ENCODE data around the gene HECW1. TPM values are rescaled to one million over a fixed set of nuclear protein-coding genes. Genes with fewer than 3 reads are reported as not detected.
"Not testable (repeated sequence)": the region's sequence is repeated elsewhere in the genome, so short reads cannot be mapped to it uniquely, and the experiment has no call there.

The HECW1 gene
- polyA plus RNA-seq, 3 donors: 6.6 to 7.0 (median 6.7) TPM

DNA sequence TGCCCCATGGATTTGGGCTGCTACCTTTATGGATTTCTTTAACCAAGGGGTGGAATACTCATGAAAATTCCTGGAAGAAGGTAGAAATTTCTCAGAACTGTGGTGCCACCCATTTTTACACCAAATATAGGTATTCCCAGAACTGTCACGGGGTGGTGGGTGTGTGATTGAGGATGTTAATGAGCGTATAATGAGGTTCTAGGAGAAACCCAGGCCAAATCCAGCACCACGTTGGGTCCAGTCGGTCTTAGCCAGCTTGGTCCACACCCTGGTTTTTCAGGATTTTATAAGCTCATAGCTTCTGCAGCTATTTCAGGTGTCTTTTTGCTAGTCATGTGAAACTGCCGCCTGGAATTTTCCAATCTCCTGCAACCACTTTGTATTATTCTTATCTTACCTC lies 83.3 kb downstream of the HECW1 start:
- no peak for DNase-seq (ENCODE audit: extremely low read depth in 1 of 11, low read depth in 9 of 11, low spot score in 4 of 11)

DNA sequence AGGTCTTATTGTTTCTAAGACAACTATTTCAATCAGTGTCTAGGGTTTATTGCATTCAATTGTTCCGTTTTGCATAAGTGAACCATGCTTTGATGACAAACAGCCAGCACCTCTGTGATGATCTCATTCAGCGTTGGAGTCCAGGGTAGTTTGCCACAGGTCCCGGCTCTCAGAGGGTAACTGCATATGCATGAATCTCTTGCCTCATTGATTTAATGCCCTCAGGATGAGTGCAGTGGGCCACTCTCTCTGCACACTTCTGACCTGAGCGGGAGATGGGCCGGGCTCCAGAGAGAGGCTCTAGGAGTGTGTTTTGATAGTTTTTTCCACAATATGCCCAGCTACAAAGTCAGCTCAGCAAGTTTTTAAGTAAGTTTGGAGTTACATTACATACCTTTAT lies 83.9 kb downstream of the HECW1 start:
- DNase-seq (ENCODE audit: extremely low read depth in 1 of 11, low read depth in 9 of 11, low spot score in 4 of 11): peak in 7 of 11 donors; percentile 18 to 65 (median 34)

DNA sequence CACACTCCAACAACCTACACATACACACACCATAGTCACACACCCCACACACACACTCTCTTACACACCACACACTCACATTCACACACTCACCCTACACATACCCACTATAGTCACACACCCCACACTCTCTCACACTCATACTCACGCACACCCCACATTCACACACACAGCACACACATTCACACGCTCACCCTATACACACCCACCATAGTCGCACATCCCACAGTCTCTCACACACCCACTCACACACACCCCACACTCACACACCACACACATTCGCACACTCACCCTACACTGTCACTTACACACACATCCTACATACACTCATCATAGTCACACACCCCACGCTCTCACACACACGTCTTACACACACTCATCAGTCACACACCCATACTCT lies 85.6 kb downstream of the HECW1 start:
- no peak for DNase-seq (ENCODE audit: extremely low read depth in 1 of 11, low read depth in 9 of 11, low spot score in 4 of 11)

DNA sequence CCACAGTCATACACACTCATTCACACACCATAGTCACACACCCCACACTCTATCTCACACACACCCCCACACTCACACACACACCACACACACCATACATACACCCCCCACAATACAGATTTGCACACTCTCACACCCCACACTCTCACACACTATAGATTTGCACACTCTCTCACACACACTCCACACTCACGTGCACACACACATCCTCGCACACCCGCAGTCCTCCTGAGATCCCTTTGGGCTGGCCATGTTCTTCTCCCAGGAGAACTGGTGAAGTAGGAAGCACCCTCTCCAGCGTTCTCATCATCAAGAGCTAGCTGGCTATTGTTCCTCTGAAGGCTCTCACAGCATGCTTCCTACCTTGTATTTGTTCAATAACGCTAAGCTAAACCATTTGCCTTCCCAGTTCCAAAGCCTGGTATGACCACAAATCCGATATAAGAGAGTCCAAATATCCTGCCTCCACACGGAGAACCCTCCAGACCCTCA lies 86.2 kb downstream of the HECW1 start:
- DNase-seq (ENCODE audit: extremely low read depth in 1 of 11, low read depth in 9 of 11, low spot score in 4 of 11): no peak

DNA sequence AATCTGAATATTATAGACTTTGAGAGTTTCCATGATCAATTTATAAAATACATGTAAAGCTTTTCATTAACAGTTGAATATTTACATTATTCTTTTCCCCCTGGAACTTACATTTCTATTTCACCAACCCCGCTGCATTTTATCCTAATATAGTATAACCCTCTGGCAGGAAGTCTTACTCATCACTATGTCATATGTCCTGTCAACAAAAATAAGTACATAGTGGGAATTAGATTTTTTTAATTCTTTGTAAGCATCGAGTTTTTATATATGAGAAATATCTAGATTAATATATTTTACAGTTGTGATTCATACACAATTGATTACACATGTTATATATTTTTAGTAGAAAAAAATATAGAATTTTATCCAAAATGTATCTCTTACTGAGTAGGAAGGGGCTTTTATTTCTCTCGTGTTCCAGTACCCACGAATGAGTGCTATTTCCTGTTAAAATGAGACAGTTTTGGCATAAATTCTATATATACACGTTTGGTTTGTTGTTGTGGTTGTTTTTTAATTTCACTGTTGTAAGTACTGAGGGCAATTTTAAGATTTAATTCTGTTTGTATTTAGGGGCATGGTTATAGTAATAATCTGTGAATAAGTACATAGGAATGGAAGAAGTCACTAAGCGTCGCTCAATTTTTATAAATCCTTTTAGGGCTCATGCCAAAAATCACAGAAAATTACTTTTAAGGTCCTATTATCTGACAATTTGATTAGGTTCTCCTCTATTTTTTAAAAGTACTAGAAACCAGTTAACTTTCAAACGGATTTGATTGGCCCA lies 87.1 kb downstream of the HECW1 start:
- no peak for DNase-seq (ENCODE audit: extremely low read depth in 1 of 11, low read depth in 9 of 11, low spot score in 4 of 11)

DNA sequence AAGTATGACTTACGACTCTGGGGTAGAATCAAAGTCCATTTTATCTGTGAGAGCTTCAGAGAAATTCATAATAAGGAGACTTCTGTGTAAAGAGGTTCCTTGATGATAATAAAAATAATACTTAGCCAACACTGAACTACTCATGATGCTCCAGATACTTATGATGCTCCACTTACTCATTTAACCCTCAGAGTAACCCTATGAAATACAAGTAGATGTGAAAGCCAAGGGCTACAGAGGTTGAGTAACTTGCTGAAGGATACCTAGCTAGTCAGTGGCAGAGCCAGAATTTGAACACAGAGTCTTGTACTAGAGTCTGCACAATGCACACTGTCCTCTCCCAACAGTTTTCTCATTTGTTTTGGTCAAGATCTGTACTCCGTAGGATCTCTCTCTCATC lies 89.5 kb downstream of the HECW1 start:
- DNase-seq (ENCODE audit: extremely low read depth in 1 of 11, low read depth in 9 of 11, low spot score in 4 of 11): no peak

DNA sequence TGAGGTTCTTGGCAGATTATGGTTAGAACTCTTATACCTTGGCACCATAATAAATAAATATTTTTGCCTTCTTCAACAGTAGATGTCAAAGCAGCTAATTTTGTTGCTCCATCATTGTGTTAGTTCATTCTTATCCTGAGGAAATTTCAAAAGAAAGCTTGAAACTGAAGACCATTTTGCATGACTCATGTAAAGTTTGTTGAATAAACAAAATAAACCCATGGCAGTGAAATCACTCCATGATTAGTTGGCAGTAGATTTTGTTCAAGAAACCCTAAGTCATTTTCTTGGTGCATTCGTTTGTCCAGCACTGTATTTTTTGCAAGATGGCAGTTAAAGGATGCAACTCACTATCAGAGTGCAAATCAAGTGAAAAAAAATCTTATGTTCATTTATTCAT lies 91.6 kb downstream of the HECW1 start:
- DNase-seq (ENCODE audit: extremely low read depth in 1 of 11, low read depth in 9 of 11, low spot score in 4 of 11): no peak

DNA sequence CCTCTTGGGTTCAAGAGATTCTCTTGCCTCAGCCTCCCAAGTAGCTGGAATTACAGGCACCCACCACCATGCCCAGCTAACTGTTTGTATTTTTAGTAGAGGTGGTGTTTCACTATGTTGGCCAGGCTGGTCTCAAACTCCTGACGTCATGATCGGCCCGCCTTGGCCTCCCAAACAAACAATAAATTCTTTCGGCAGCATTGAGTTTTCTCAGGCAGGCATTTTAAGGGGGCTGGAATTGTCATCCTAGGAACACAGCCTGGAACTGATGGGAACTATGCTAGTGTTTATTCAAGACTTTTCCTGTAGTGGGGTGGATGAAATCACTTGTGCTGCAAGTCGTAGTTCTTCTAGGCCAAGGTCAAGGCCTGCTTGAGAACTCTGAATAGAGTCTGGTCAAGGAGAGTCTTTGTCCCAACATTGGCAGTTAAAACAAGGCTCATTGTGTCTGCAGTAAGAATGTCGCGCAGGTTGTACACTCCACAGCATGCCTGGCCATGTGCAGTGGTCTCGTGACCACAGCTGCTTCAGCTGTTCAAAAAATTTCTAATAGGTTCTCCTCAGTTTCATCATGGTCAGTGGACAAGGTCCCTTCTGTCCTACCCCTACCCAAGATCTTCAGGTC lies 92.8 kb downstream of the HECW1 start:
- no peak for DNase-seq (ENCODE audit: extremely low read depth in 1 of 11, low read depth in 9 of 11, low spot score in 4 of 11)

DNA sequence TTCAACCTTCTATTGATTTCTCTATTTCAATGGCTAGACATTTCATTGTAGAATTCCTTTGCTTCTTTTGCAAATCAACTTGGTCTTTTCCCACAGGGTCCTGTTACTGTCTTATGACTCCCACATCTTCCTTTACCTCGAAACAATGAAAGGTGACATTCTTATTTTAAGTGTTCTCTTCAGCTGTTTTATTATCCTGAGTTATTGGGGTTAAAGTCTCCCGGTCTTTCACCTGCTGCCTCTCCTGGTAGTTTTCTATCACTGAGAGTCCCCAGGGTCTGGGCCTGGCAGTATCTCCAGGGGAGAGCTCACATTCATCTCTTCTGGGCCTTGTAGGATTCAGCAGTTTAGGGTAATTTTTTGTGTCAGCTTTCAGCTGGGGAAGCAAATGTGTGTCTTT lies 95.8 kb downstream of the HECW1 start:
- no peak for DNase-seq (ENCODE audit: extremely low read depth in 1 of 11, low read depth in 9 of 11, low spot score in 4 of 11)

DNA sequence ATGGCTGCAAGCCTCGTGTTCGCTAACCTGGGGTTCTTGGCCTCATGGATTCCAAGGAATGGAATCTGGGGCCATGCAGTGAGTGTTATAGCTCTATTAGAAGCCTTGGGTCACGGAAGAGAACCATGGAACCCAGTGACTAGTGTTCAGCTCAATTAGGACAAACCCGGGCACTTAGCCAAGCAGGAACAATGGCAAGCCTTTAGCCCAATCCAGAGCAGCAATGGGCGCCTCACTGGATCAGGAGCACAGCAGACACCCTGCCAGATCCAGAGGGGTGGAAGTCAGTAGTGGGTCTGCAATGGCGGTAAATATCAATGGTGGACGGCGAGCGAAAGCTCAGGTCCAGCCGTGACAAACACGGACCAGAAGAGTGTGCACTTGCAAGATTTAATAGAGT lies 98.1 kb downstream of the HECW1 start:
- not testable (repeated sequence) for DNase-seq (ENCODE audit: extremely low read depth in 1 of 11, low read depth in 9 of 11, low spot score in 4 of 11)

DNA sequence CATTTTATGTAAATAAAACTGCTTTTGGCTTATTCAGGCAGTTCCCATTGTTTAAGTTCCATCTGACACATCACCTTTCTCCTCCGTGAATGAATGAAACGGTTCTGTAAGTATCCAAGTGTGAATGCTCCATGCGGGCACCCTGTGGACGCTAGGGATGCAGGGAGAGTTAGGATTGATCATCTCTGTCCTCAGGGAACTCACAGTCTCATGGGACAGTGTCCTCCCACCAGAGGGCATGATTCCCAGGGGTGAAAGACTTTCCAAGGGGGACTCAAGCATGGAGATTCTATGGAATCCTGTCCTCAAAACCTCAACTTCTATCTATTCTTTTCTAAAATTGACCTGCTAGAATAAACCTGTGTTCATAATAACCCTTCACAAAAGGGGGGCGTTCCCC lies 98.8 kb downstream of the HECW1 start:
- DNase-seq (ENCODE audit: extremely low read depth in 1 of 11, low read depth in 9 of 11, low spot score in 4 of 11): no peak

DNA sequence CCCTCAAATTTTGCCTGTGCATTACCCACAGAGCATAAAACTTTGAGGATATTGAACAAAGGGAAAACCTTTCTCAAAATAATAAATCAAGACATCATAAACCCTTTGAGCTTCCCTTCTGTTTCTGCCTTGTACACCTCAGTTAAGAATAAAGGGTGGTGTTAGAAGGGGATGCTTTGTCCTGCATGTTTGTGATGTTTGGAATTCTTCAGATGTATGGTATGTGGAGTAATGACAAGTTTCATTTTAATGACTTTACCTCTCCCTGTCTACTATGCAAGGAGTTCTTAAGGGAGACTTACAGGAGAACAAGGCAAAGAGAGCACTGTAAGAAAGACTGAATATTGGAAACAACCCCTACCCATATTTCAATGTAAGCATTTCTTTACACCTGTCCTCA lies 99.2 kb downstream of the HECW1 start:
- no peak for DNase-seq (ENCODE audit: extremely low read depth in 1 of 11, low read depth in 9 of 11, low spot score in 4 of 11)

DNA sequence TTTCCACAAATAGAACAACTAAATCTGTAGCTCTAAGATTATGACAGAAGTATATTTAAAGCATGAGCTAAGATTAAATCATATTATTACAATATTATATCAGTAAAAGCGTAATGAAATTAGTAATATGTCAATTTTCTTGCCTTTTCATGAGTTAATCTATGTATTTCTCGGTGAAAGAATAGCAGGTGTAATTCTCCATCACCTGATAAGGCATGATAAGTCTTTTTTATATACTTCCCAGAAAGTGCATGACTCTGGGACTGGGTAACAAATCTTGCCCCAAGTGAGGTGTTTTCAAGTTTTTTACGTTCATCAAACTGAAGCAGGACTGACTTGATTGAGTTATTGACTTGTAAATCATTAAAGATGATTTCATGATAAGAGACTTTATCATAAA lies 100.5 kb downstream of the HECW1 start:
- no peak for DNase-seq (ENCODE audit: extremely low read depth in 1 of 11, low read depth in 9 of 11, low spot score in 4 of 11)

DNA sequence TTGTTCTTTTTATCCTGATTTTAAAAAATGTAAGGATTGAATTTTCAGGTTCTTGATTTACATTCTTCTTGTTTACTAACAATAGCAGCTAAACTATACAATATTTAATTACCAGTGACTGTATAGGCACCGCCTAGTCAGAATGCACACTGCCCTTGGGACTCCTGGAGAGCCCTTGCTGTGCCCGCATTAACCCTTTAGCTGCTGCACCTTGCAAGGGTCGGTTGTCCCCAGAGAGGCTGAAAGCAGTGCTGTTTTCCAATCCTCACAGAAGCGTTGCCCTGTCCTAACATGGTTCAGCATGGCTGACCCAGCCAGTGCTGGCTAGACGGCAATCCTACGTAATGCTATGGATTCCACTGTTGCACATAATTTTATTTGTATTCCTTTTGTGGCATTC lies 102.6 kb downstream of the HECW1 start:
- no peak for DNase-seq (ENCODE audit: extremely low read depth in 1 of 11, low read depth in 9 of 11, low spot score in 4 of 11)

DNA sequence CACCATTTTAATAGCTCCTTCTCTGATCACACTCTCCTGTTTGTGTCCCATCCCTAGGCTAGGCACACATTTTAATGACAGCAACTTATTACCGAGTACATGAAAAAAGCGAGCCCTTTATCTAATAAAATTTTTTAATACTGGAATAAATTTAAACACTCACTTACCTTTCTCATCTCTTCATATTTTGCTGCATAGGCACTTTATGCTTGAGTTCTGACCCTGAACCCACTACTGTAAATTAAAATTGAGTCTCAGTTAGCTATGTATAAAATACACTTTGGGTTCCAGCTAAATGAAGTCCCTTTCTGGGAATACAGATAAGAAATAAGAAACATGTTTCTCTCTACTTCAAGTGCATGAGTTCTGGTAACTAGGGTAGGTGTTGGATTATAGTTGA lies 104.6 kb downstream of the HECW1 start:
- DNase-seq (ENCODE audit: extremely low read depth in 1 of 11, low read depth in 9 of 11, low spot score in 4 of 11): no peak

DNA sequence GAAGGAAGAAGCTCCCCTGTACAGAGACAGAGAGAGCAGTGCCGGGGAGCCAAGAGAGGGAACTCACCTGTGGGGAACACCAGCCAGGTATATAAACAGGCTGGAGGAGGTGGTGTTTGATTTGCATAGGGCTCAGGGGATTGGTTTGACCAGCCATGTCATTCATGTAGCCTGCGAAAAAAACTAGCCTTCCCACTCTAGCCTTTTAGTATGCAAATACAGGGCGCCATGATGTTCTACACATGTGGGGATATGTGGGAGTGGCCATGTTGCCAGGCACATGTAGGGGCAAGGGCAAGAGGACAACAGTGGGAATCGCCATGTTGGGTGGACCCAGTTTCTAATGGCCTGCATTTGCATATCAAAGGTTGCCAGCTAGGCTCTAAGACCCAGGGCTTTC lies 106.5 kb downstream of the HECW1 start:
- DNase-seq (ENCODE audit: extremely low read depth in 1 of 11, low read depth in 9 of 11, low spot score in 4 of 11): not testable (repeated sequence)

DNA sequence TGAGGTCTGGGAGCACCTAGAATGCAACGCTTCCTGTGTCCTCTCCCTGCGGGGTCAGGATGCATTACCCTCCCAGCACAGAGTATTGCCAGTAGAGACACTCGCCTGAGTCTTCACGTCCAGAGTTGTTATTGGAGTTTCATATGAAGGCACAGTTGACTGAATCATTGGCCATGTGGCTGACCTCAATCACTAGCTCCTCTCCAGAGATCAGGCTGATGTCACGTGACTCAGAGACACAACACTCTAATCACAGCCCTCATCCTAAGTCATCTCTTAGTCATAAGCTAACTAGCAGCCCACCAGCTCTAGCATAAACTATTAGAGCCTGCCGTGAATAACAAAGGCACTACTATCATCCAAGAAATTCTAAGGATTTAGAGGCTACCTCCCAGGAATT lies 107.8 kb downstream of the HECW1 start:
- no peak for DNase-seq (ENCODE audit: extremely low read depth in 1 of 11, low read depth in 9 of 11, low spot score in 4 of 11)

DNA sequence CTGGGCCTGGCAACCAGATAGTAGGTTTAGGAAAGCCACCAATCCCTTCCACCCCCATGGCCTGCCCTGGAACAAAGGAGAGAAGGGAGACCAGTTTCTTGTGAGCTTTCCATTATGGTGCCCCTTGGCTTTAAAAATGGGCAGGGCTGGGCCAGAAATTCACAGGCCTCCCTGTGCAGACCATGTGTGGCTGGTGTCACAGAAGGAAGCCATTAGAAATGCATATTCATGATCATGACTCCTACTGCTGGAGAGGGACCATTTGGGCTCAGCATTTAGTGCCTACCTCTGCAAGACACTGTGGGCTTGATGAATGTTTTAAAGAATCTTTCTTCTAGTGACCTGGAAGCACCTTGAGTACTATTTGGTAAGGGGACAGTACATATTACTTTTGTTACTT lies 108.3 kb downstream of the HECW1 start:
- DNase-seq (ENCODE audit: extremely low read depth in 1 of 11, low read depth in 9 of 11, low spot score in 4 of 11): no peak

DNA sequence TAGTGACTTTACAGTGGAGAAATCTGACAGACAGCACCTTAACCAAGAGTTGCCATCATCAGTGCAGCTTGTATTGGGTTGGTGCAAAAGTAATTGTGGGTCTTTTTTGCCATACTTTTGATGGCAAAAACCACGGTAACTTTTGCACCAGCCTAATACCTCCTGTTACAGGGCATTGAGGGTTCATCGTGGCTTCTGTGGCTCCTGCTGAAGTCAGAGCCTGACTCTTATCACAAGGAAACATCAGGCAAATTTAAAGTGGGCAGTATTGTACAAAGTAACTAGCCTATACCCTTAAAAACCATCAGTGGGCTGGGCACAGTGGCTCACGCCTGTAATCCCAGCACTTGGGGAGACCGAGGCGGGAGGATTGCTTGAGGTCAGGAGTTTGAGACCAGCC lies 117.4 kb downstream of the HECW1 start:
- no peak for DNase-seq (ENCODE audit: extremely low read depth in 1 of 11, low read depth in 9 of 11, low spot score in 4 of 11)

DNA sequence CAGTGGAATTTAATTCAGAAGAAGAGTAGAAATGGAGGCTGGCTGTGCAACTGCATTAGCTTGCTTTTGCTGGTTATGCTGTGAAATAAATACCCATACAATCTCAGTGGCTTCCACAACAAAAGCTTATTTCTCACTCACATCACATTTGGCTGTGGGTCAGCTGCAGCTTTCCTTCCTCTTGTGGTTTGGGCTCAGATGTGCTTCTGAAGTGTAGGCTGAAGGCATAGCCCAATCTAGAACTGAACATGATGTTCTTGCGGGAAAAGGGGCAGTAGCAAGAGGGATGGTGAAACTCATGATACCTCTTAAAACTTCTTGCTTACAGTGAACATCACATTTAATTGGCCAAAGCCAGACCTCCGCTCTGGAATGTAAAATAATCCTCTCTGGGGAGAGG lies 119.9 kb downstream of the HECW1 start:
- no peak for DNase-seq (ENCODE audit: extremely low read depth in 1 of 11, low read depth in 9 of 11, low spot score in 4 of 11)

DNA sequence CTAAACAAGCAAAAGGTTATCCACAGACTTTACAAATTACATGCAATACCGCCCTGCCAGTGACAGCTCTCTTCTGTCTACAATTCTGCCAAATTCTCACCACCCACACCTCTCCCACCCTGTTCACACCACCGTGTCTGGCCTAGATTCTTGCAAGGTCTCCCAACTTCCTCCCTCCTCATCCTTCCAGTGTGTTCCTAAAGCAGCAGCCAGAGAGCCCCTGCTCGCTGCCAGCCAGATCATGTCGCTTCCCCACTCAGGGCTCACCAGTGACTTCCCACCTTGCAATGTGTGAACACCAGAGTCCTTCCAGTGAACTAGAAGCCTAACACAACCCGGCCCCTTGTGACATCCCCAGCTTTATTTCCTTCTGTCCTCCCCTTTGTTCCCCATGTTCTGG lies 121.6 kb downstream of the HECW1 start:
- DNase-seq (ENCODE audit: extremely low read depth in 1 of 11, low read depth in 9 of 11, low spot score in 4 of 11): no peak

Data from renal cortex interstitium (tissue), 11 donors.